Measurements from ENCODE around the gene PLPP7. TPM values are rescaled to one million over a fixed set of nuclear protein-coding genes. Genes with fewer than 3 reads are reported as not detected.

Gene PLPP7
- total RNA-seq, 1 donor from 2014 or later = 0.73 TPM

DNA sequence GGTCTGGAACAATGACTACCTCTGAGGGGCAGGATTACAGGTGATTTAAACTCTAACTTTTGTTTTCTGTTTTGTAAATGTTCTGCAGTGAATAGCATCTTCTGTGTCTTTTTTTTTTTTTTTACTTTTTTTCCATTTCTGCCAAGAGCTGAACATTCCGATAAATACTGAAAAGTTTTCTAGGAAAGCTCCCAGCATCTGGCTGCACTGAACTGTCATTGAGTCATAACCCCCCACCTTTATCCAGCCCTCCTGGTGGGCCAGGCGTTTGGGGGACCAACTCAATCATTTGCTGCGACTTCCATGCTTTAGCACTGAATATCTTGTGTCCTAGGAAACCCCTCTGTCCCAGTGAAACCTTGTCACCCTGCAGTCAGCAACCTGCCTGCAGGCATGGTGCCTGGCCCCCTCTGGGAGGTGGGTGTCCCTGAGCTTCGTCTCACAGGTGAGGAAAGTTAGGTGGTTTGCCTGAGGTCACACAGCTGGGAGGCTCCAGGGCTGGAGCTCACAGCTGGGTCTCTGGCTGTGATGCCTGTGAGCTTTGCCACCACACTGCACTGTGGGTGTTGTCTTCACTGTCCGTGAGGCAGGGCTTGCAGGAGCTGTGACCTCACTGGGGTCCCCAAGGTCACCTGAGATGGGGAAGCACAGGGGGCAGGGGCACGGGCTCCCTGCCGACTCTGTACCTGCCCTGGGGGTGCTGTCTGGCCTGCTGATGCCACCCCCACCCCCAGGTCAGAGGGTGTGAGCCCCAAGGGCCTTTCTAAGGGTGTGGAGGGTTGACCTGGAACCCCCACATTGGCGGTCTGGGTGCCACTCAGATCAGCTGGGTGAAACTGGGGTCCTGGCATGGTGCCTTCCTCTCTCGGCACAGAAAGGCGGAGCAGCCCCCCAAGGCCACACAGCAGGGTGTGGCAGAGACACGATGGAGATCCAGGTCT lies 14.1 kb downstream of the PLPP7 start:
- TF ChIP-seq, protein P1, sequence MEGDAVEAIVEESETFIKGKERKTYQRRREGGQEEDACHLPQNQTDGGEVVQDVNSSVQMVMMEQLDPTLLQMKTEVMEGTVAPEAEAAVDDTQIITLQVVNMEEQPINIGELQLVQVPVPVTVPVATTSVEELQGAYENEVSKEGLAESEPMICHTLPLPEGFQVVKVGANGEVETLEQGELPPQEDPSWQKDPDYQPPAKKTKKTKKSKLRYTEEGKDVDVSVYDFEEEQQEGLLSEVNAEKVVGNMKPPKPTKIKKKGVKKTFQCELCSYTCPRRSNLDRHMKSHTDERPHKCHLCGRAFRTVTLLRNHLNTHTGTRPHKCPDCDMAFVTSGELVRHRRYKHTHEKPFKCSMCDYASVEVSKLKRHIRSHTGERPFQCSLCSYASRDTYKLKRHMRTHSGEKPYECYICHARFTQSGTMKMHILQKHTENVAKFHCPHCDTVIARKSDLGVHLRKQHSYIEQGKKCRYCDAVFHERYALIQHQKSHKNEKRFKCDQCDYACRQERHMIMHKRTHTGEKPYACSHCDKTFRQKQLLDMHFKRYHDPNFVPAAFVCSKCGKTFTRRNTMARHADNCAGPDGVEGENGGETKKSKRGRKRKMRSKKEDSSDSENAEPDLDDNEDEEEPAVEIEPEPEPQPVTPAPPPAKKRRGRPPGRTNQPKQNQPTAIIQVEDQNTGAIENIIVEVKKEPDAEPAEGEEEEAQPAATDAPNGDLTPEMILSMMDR (IDR thresholded peaks at IDR 0.05) = no peak
- Mint-ChIP-seq H3K27ac (ENCODE audit: unreplicated experiment) (no peak overlapping the region), H3K4me3 (ENCODE audit: unreplicated experiment) (no peak overlapping the region), H3K27me3 (ENCODE audit: unreplicated experiment) (peaks cover 3% of the 10 kb centered on the region), H3K4me1 (ENCODE audit: unreplicated experiment) (no peaks in the 10 kb centered on the region), H3K36me3 (ENCODE audit: unreplicated experiment) (no peaks in the 10 kb centered on the region), H3K9me3 (ENCODE audit: unreplicated experiment) (no peaks in the 10 kb centered on the region)
- DNase-seq (ENCODE audit: extremely low spot score, unreplicated experiment) = no peak

DNA sequence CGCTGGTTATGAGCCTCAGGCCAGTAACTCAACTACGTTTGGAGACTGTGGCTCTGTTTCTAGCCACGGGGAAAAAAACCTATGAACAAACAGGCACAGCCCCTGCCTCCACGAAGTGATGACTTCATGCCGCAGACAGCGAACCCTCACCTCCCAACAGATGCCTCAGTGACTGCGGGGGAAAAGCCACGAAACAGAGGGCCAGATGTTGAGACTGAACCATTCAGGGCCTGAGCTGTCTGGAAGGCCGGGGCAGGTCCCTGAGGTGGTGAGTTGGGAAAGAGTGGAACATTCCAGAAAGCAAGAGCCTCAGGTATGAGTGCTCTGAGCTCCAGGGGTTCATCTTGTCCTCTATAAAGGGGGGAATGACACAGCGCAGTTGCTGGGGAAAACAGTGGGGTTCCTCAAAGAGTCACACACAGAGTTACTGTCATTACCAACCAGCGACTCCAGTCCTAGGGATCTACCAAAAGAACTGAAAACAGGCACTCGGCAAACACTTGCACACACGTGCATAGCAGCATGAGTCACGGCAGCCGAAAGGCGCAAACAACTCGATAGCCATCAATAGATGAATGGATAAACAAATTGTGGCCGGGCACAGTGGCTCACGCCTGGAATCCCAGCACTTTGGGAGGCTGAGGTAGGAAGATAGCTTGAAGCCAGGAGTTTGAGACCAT lies 15.3 kb downstream of the PLPP7 start:
- TF ChIP-seq, protein P1 (IDR thresholded peaks at IDR 0.05) = no peak
- H3K27ac Mint-ChIP-seq (ENCODE audit: unreplicated experiment) = no peak overlapping the region
- H3K27me3 Mint-ChIP-seq (ENCODE audit: unreplicated experiment) = peaks cover 3% of the 10 kb centered on the region
- H3K9me3 Mint-ChIP-seq (ENCODE audit: unreplicated experiment) = no peaks in the 10 kb centered on the region
- no peak overlapping the region for H3K4me3 Mint-ChIP-seq (ENCODE audit: unreplicated experiment)
- H3K36me3 Mint-ChIP-seq (ENCODE audit: unreplicated experiment) = no peaks in the 10 kb centered on the region
- no peaks in the 10 kb centered on the region for H3K4me1 Mint-ChIP-seq (ENCODE audit: unreplicated experiment)
- DNase-seq (ENCODE audit: extremely low spot score, unreplicated experiment) = no peak

- no peaks in the 10 kb centered on the region for H3K4me1 Mint-ChIP-seq (ENCODE audit: unreplicated experiment)
- no peak overlapping the region for H3K4me3 Mint-ChIP-seq (ENCODE audit: unreplicated experiment)
- no peaks in the 10 kb centered on the region for H3K36me3 Mint-ChIP-seq (ENCODE audit: unreplicated experiment)
- TF ChIP-seq, protein P1 (IDR thresholded peaks at IDR 0.05) = no peak
- H3K9me3 Mint-ChIP-seq (ENCODE audit: unreplicated experiment) = no peaks in the 10 kb centered on the region
- H3K27ac Mint-ChIP-seq (ENCODE audit: unreplicated experiment) = no peak overlapping the region
- DNase-seq (ENCODE audit: extremely low spot score, unreplicated experiment) = no peak
- peaks cover 3% of the 10 kb centered on the region for H3K27me3 Mint-ChIP-seq (ENCODE audit: unreplicated experiment)
These were observed 17.0 kb downstream of the PLPP7 start for GRCh38 chr9:131306397-131307004.

GRCh38 chr9:131307974-131308373 lies 18.5 kb downstream of the PLPP7 start:
- Mint-ChIP-seq H3K4me3 (ENCODE audit: unreplicated experiment) (no peak overlapping the region), H3K9me3 (ENCODE audit: unreplicated experiment) (no peaks in the 10 kb centered on the region), H3K4me1 (ENCODE audit: unreplicated experiment) (no peaks in the 10 kb centered on the region), H3K27ac (ENCODE audit: unreplicated experiment) (no peak overlapping the region), H3K27me3 (ENCODE audit: unreplicated experiment) (peaks cover 3% of the 10 kb centered on the region), H3K36me3 (ENCODE audit: unreplicated experiment) (no peaks in the 10 kb centered on the region)
- DNase-seq (ENCODE audit: extremely low spot score, unreplicated experiment) = no peak
- TF ChIP-seq, protein P1 (IDR thresholded peaks at IDR 0.05) = no peak

- Mint-ChIP-seq H3K4me3 (ENCODE audit: unreplicated experiment) (no peak overlapping the region), H3K27ac (ENCODE audit: unreplicated experiment) (no peak overlapping the region), H3K4me1 (ENCODE audit: unreplicated experiment) (no peaks in the 10 kb centered on the region), H3K9me3 (ENCODE audit: unreplicated experiment) (no peaks in the 10 kb centered on the region), H3K27me3 (ENCODE audit: unreplicated experiment) (peaks cover 3% of the 10 kb centered on the region), H3K36me3 (ENCODE audit: unreplicated experiment) (no peaks in the 10 kb centered on the region)
- no peak for DNase-seq (ENCODE audit: extremely low spot score, unreplicated experiment)
- TF ChIP-seq, protein P1 (IDR thresholded peaks at IDR 0.05) = no peak
These were observed 18.9 kb downstream of the PLPP7 start for GRCh38 chr9:131308452-131308851.
